GM23338 (cell line): Measurements from ENCODE around the gene FNDC3B. TPM values are rescaled to one million over a fixed set of nuclear protein-coding genes. Genes with fewer than 3 reads are reported as not detected.

ENCODE experiments used
- ATAC-seq: fragments of 200-7000 bp; cut with Tn5 transposase; 3 replicates; pipeline ENCODE4 v1.9.1; 2020
- DNase-seq: peaks from one replicate; pipeline ENCODE4 v3.0.0-alpha.2; 2015; ENCODE audit warnings: low spot score
- H2AFZ ChIP-seq: fragments of 200-600 bp; sonication (generic); 2 replicates; pipeline ENCODE4 v1.8.0; 2016; ENCODE audit warnings: antibody characterized with exemption, mild to moderate bottlenecking, moderate library complexity
- H3F3A ChIP-seq: fragments of 200-600 bp; sonication (generic); replicated peaks from 2 replicates; pipeline ENCODE4 v1.8.0; 2017; ENCODE audit warnings: antibody characterized with exemption, mixed run types, low read depth
- H3K27ac ChIP-seq: fragments of 200-600 bp; sonication (generic); 2 replicates; pipeline ENCODE4 v1.6.1; 2016; ENCODE audit warnings: low read depth
- H3K27me3 ChIP-seq: fragments of 200-600 bp; sonication (generic); 2 replicates; pipeline ENCODE4 v1.8.0; 2016; ENCODE audit warnings: mild to moderate bottlenecking, mixed run types, moderate library complexity; ENCODE audit not compliant: insufficient read depth
- H3K36me3 ChIP-seq: fragments of 200-600 bp; sonication (generic); 2 replicates; pipeline ENCODE4 v1.8.0; 2016; ENCODE audit warnings: mild to moderate bottlenecking; ENCODE audit not compliant: insufficient read depth
- H3K4me1 ChIP-seq: fragments of 200-600 bp; sonication (generic); 2 replicates; pipeline ENCODE4 v1.8.0; 2016; ENCODE audit warnings: mild to moderate bottlenecking, moderate library complexity; ENCODE audit not compliant: insufficient read depth
- H3K4me2 ChIP-seq: fragments of 200-600 bp; sonication (generic); 2 replicates; pipeline ENCODE4 v1.7.1; 2017; ENCODE audit warnings: mixed run types
- H3K4me3 ChIP-seq: fragments of 200-600 bp; sonication (generic); 2 replicates; pipeline ENCODE4 v1.6.1; 2016; ENCODE audit warnings: mixed run types
- H3K79me2 ChIP-seq: fragments of 200-600 bp; sonication (generic); replicated peaks from 2 replicates; pipeline ENCODE4 v1.8.0; 2017; ENCODE audit warnings: mild to moderate bottlenecking; ENCODE audit not compliant: insufficient read depth
- H3K9me2 ChIP-seq: fragments of 200-600 bp; sonication (generic); 2 replicates; pipeline ENCODE4 v1.8.0; 2017; ENCODE audit not compliant: insufficient read depth
- H4K20me1 ChIP-seq: fragments of 200-600 bp; sonication (generic); replicated peaks from 2 replicates; pipeline ENCODE4 v1.8.0; 2017; ENCODE audit warnings: mild to moderate bottlenecking; ENCODE audit not compliant: insufficient read depth
- H3K27ac Mint-ChIP-seq: 2 replicates; pipeline ENCODE4 v1.8.0; 2020; ENCODE audit warnings: inconsistent platforms, mild to moderate bottlenecking, moderate library complexity, mixed read lengths
- H3K27me3 Mint-ChIP-seq: 3 replicates; pipeline ENCODE4 v1.8.0; 2022; ENCODE audit warnings: low read depth, mild to moderate bottlenecking, moderate library complexity, mixed read lengths, inconsistent platforms; ENCODE audit not compliant: insufficient read depth, poor library complexity
- H3K36me3 Mint-ChIP-seq: 3 replicates; pipeline ENCODE4 v1.8.0; 2021; ENCODE audit warnings: low read depth, mild to moderate bottlenecking, inconsistent platforms, moderate library complexity, mixed read lengths
- H3K4me1 Mint-ChIP-seq: 3 replicates; pipeline ENCODE4 v1.8.0; 2020; ENCODE audit warnings: mild to moderate bottlenecking, inconsistent platforms, mixed read lengths
- H3K4me3 Mint-ChIP-seq: 3 replicates; pipeline ENCODE4 v1.8.0; 2021; ENCODE audit warnings: moderate library complexity, mild to moderate bottlenecking, inconsistent platforms, mixed read lengths
- H3K9me3 Mint-ChIP-seq: 3 replicates; pipeline ENCODE4 v1.8.0; 2020; ENCODE audit warnings: moderate library complexity, mild to moderate bottlenecking, inconsistent platforms, mixed read lengths
- CREB1 ChIP-seq: fragments of 250-450 bp; sonication (Bioruptor Pico); IDR thresholded peaks from 2 replicates; pipeline ENCODE4 v1.5.0; 2020; ENCODE audit warnings: low read depth, mild to moderate bottlenecking, moderate library complexity
- EZH2 ChIP-seq: fragments of 200-600 bp; sonication (generic); IDR thresholded peaks from one replicate; pipeline ENCODE4 v1.8.0; 2017; ENCODE audit warnings: antibody characterized with exemption, mild to moderate bottlenecking, low read depth; ENCODE audit not compliant: unreplicated experiment
- JUNB ChIP-seq: IDR thresholded peaks from one replicate; pipeline ENCODE4 v1.6.1; 2016; ENCODE audit warnings: antibody characterized with exemption; ENCODE audit not compliant: unreplicated experiment
- NANOG ChIP-seq: IDR thresholded peaks from 2 replicates; pipeline ENCODE4 v1.6.1; 2016; ENCODE audit warnings: antibody characterized with exemption, borderline replicate concordance
- POLR2AphosphoS5 ChIP-seq: IDR thresholded peaks from 2 replicates; pipeline ENCODE4 v1.6.1; 2016; ENCODE audit warnings: antibody characterized with exemption, low read depth
- STAT1 ChIP-seq: IDR thresholded peaks from one replicate; pipeline ENCODE4 v1.6.1; 2016; ENCODE audit warnings: antibody characterized with exemption; ENCODE audit not compliant: unreplicated experiment
- ZNF114 ChIP-seq: fragments of 250-450 bp; sonication (Bioruptor Pico); IDR thresholded peaks from 2 replicates; pipeline ENCODE4 v1.5.0; 2020; ENCODE audit warnings: mild to moderate bottlenecking, moderate library complexity
- ZNF331 ChIP-seq: fragments of 250-450 bp; sonication (Bioruptor Pico); IDR thresholded peaks from 2 replicates; pipeline ENCODE4 v1.5.0; 2020; ENCODE audit warnings: low read depth, mild to moderate bottlenecking, moderate library complexity
- polyA plus RNA-seq: library from polyadenylated mRNA; unstranded; fragments of >200 nt; fragmentation: Nextera tagmentation; extraction: Ambion mirVana; gene quantifications from 2 replicates; pipeline ENCODE4 v1.2.1, GENCODE V29; 2016
- total RNA-seq: library from RNA; depleted of rRNA; stranded (reverse); fragments of >200 nt; shearing (Covaris generic); gene quantifications from 2 replicates; pipeline ENCODE4 v1.2.3, GENCODE V29; 2014
- TF ChIP-seq, protein P1 (sequence below), 2 experiments: fragments of 200-600 bp in 1 of 2; sonication (generic) in 1 of 2; conservative IDR thresholded peaks; 2 replicates each; pipeline versions ENCODE4 v1.5.1 to v1.6.1; 2016 to 2017; ENCODE audit warnings: antibody characterized with exemption in 2 of 2, low read depth in 2 of 2, mild to moderate bottlenecking in 2 of 2, moderate library complexity in 1 of 2
- TF ChIP-seq, protein P2 (sequence below): IDR thresholded peaks from 2 replicates; pipeline ENCODE4 v1.6.1; 2016; ENCODE audit warnings: antibody characterized with exemption
- TF ChIP-seq, protein P3 (sequence below): IDR thresholded peaks from one replicate; pipeline ENCODE4 v1.6.1; 2018; ENCODE audit warnings: antibody characterized with exemption; ENCODE audit not compliant: unreplicated experiment
- TF ChIP-seq, protein P4 (sequence below): fragments of 250-450 bp; sonication (Bioruptor Pico); IDR thresholded peaks from 2 replicates; pipeline ENCODE4 v1.5.0; 2020; ENCODE audit warnings: mild to moderate bottlenecking, moderate library complexity

FNDC3B gene
- total and polyA plus RNA-seq, 2 experiments from 2014 or later = 19.1 to 55.4 TPM

DNA sequence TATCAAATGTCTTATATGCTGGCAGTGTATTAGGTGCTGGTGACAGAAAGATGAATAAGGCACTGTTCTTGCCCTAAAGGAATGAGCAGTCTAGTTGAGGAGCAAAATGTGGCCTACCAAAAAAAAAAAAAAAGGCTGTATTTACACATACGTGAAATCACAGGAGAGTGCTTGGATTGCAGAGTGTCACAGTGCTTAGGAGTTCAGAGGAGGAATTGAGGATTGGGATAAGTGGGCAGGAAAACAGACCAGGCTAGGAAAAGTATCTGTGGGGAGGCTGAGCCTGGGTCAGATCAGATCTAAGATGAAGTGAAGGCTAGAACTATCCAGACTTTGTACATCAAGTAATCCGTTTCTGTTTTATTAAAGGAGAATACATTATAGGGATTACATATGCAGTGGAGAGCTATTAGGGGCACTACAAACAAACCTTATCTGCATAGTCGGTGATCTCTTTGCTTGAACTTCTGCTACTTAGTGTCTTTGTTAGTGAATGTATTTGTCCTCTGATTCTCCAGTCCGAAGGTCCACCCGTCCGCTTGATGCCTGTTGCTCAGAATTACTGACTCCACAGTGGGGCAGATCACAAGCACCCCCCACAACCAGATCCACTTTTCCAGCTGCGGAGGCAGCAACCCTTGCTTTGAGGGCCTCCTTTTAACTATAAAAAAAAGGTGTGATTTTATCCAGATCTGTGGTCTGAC is 80.0 kb downstream of the FNDC3B start (continued):
- TF ChIP-seq ZNF331 (CRISPR knock-in tag) = no peak
- no peak for TF ChIP-seq CREB1 (CRISPR knock-in tag)
- TF ChIP-seq, protein P1, sequence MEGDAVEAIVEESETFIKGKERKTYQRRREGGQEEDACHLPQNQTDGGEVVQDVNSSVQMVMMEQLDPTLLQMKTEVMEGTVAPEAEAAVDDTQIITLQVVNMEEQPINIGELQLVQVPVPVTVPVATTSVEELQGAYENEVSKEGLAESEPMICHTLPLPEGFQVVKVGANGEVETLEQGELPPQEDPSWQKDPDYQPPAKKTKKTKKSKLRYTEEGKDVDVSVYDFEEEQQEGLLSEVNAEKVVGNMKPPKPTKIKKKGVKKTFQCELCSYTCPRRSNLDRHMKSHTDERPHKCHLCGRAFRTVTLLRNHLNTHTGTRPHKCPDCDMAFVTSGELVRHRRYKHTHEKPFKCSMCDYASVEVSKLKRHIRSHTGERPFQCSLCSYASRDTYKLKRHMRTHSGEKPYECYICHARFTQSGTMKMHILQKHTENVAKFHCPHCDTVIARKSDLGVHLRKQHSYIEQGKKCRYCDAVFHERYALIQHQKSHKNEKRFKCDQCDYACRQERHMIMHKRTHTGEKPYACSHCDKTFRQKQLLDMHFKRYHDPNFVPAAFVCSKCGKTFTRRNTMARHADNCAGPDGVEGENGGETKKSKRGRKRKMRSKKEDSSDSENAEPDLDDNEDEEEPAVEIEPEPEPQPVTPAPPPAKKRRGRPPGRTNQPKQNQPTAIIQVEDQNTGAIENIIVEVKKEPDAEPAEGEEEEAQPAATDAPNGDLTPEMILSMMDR (conservative IDR thresholded peaks at IDR 0.05; ENCODE audit: low read depth in 2 of 2) = no peak
- TF ChIP-seq JUNB = no peak
- TF ChIP-seq EZH2 = no peak
- TF ChIP-seq, protein P2, sequence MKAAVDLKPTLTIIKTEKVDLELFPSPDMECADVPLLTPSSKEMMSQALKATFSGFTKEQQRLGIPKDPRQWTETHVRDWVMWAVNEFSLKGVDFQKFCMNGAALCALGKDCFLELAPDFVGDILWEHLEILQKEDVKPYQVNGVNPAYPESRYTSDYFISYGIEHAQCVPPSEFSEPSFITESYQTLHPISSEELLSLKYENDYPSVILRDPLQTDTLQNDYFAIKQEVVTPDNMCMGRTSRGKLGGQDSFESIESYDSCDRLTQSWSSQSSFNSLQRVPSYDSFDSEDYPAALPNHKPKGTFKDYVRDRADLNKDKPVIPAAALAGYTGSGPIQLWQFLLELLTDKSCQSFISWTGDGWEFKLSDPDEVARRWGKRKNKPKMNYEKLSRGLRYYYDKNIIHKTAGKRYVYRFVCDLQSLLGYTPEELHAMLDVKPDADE = no peak
- TF ChIP-seq NANOG = no peak

DNA sequence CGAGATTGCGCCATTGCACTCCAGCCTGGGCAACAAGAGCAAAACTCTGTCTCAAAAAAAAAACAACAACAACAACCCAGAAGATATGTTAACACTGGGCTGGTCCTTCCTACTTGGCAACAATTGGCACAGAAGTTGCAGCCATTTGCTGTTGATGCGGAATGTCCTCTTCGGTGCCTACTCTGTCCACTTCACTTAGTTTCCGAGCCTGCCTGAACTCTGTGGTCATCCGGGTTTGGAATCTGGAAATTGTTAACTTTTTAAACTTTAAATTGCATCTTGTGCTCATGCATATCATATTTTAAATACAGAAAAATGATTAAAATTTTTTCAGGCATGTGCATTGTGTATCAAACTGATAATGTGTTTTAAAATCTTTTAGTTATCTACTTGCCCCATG is 81.5 kb downstream of the FNDC3B start:
- Histone ChIP-seq H3K36me3 (peaks cover under 1% of the 10 kb centered on the region; the same call in 1 of the 2 replicates), H3K27ac (no peak overlapping the region), H3K4me1 (peaks cover 30% of the 10 kb centered on the region), H3K27me3 (no peaks in the 10 kb centered on the region), H3K4me3 (no peak overlapping the region), H3F3A (no peaks in the 10 kb centered on the region), H3K9me2 (no peaks in the 10 kb centered on the region), H3K79me2 (peaks cover 97% of the 10 kb centered on the region), H3K4me2 (no peak overlapping the region), H4K20me1 (0 out of 2 replicates have a peak, but pooled peaks cover 3% of the 10 kb centered on the region), H2AFZ (no peak overlapping the region)
- peaks cover 13% of the 10 kb centered on the region for H3K27me3 Mint-ChIP-seq
- peaks cover 23% of the 10 kb centered on the region for H3K4me1 Mint-ChIP-seq
- H3K27ac Mint-ChIP-seq = no peak overlapping the region
- no peak overlapping the region for H3K4me3 Mint-ChIP-seq
- ATAC-seq (no peak), DNase-seq (no peak)
- no peaks in the 10 kb centered on the region for H3K9me3 Mint-ChIP-seq
- H3K36me3 Mint-ChIP-seq = peaks cover 41% of the 10 kb centered on the region; the same call in 2 of the 3 replicates
- TF ChIP-seq JUNB = no peak
- no peak for TF ChIP-seq CREB1 (CRISPR knock-in tag)
- TF ChIP-seq, protein P3, sequence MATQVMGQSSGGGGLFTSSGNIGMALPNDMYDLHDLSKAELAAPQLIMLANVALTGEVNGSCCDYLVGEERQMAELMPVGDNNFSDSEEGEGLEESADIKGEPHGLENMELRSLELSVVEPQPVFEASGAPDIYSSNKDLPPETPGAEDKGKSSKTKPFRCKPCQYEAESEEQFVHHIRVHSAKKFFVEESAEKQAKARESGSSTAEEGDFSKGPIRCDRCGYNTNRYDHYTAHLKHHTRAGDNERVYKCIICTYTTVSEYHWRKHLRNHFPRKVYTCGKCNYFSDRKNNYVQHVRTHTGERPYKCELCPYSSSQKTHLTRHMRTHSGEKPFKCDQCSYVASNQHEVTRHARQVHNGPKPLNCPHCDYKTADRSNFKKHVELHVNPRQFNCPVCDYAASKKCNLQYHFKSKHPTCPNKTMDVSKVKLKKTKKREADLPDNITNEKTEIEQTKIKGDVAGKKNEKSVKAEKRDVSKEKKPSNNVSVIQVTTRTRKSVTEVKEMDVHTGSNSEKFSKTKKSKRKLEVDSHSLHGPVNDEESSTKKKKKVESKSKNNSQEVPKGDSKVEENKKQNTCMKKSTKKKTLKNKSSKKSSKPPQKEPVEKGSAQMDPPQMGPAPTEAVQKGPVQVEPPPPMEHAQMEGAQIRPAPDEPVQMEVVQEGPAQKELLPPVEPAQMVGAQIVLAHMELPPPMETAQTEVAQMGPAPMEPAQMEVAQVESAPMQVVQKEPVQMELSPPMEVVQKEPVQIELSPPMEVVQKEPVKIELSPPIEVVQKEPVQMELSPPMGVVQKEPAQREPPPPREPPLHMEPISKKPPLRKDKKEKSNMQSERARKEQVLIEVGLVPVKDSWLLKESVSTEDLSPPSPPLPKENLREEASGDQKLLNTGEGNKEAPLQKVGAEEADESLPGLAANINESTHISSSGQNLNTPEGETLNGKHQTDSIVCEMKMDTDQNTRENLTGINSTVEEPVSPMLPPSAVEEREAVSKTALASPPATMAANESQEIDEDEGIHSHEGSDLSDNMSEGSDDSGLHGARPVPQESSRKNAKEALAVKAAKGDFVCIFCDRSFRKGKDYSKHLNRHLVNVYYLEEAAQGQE = no peak
- no peak for TF ChIP-seq POLR2AphosphoS5
- no peak for TF ChIP-seq ZNF331 (CRISPR knock-in tag)
- TF ChIP-seq, protein P4, sequence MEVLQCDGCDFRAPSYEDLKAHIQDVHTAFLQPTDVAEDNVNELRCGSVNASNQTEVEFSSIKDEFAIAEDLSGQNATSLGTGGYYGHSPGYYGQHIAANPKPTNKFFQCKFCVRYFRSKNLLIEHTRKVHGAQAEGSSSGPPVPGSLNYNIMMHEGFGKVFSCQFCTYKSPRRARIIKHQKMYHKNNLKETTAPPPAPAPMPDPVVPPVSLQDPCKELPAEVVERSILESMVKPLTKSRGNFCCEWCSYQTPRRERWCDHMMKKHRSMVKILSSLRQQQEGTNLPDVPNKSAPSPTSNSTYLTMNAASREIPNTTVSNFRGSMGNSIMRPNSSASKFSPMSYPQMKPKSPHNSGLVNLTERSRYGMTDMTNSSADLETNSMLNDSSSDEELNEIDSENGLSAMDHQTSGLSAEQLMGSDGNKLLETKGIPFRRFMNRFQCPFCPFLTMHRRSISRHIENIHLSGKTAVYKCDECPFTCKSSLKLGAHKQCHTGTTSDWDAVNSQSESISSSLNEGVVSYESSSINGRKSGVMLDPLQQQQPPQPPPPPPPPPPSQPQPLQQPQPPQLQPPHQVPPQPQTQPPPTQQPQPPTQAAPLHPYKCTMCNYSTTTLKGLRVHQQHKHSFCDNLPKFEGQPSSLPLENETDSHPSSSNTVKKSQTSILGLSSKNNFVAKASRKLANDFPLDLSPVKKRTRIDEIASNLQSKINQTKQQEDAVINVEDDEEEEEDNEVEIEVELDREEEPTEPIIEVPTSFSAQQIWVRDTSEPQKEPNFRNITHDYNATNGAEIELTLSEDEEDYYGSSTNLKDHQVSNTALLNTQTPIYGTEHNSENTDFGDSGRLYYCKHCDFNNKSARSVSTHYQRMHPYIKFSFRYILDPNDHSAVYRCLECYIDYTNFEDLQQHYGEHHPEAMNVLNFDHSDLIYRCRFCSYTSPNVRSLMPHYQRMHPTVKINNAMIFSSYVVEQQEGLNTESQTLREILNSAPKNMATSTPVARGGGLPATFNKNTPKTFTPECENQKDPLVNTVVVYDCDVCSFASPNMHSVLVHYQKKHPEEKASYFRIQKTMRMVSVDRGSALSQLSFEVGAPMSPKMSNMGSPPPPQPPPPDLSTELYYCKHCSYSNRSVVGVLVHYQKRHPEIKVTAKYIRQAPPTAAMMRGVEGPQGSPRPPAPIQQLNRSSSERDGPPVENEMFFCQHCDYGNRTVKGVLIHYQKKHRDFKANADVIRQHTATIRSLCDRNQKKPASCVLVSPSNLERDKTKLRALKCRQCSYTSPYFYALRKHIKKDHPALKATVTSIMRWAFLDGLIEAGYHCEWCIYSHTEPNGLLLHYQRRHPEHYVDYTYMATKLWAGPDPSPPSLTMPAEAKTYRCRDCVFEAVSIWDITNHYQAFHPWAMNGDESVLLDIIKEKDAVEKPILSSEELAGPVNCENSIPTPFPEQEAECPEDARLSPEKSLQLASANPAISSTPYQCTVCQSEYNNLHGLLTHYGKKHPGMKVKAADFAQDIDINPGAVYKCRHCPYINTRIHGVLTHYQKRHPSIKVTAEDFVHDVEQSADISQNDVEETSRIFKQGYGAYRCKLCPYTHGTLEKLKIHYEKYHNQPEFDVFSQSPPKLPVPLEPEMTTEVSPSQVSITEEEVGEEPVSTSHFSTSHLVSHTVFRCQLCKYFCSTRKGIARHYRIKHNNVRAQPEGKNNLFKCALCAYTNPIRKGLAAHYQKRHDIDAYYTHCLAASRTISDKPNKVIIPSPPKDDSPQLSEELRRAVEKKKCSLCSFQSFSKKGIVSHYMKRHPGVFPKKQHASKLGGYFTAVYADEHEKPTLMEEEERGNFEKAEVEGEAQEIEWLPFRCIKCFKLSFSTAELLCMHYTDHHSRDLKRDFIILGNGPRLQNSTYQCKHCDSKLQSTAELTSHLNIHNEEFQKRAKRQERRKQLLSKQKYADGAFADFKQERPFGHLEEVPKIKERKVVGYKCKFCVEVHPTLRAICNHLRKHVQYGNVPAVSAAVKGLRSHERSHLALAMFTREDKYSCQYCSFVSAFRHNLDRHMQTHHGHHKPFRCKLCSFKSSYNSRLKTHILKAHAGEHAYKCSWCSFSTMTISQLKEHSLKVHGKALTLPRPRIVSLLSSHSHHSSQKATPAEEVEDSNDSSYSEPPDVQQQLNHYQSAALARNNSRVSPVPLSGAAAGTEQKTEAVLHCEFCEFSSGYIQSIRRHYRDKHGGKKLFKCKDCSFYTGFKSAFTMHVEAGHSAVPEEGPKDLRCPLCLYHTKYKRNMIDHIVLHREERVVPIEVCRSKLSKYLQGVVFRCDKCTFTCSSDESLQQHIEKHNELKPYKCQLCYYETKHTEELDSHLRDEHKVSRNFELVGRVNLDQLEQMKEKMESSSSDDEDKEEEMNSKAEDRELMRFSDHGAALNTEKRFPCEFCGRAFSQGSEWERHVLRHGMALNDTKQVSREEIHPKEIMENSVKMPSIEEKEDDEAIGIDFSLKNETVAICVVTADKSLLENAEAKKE (CRISPR knock-in tag) = no peak
- TF ChIP-seq STAT1 = no peak
- TF ChIP-seq ZNF114 (CRISPR knock-in tag) = no peak
